Activated CD4-positive, alpha-beta T cell treated with anti-CD3 and anti-CD28 coated beads, Interleukin-2, amount 10 ng/mL, durations not matched to agents 24 days and 14 days (primary cell): ENCODE data around the gene IQCF6. TPM values are rescaled to one million over a fixed set of nuclear protein-coding genes. Genes with fewer than 3 reads are reported as not detected.

Experiments used
- DNase-seq: peaks from one replicate; pipeline ENCODE4 v3.0.0; 2022
- H3K27ac Mint-ChIP-seq: one replicate; pipeline ENCODE4 v1.8.0; 2022; ENCODE audit warnings: mild to moderate bottlenecking, mixed read lengths
- H3K27me3 Mint-ChIP-seq: one replicate; pipeline ENCODE4 v1.8.0; 2022; ENCODE audit warnings: mixed read lengths
- H3K36me3 Mint-ChIP-seq: one replicate; pipeline ENCODE4 v1.8.0; 2022; ENCODE audit warnings: low read depth, mild to moderate bottlenecking, mixed read lengths
- H3K4me1 Mint-ChIP-seq: one replicate; pipeline ENCODE4 v1.8.0; 2021; ENCODE audit warnings: mixed read lengths
- H3K4me3 Mint-ChIP-seq: one replicate; pipeline ENCODE4 v1.8.0; 2022; ENCODE audit warnings: mild to moderate bottlenecking, moderate library complexity, mixed read lengths
- H3K9me3 Mint-ChIP-seq: one replicate; pipeline ENCODE4 v1.8.0; 2021; ENCODE audit warnings: mixed read lengths
- intact Hi-C: fragments of 100-400 bp; cut with micrococcal nuclease; formaldehyde crosslinking; loops from one replicate; pipeline ENCODE4 v1.15.1; 2023
- total RNA-seq: library from RNA; stranded (reverse); gene quantifications from 2 replicates; pipeline ENCODE4 v1.2.3, GENCODE V29; 2022

Gene IQCF6
- not detected in 2 replicates for total RNA-seq

GRCh38 chr3:51779137-51779536, at the start of gene IQCF6:
IQCF6 (minus strand) TSS chr3:51779237; CDS start chr3:51779224, 13 bp downstream.
- no peaks in the 10 kb centered on the region for H3K36me3 Mint-ChIP-seq
- no peaks in the 10 kb centered on the region for H3K9me3 Mint-ChIP-seq
- H3K4me1 Mint-ChIP-seq = no peaks in the 10 kb centered on the region
- no peak for DNase-seq
- H3K27ac Mint-ChIP-seq = no peak within 1 kb of the TSS
- no peak within 1 kb of the TSS for H3K4me3 Mint-ChIP-seq
- intact Hi-C loops = no loop called here
- peaks cover 8% of the 10 kb centered on the region for H3K27me3 Mint-ChIP-seq

GRCh38 chr3:51828297-51828696, 49.3 kb upstream of the IQCF6 start:
- peaks cover 12% of the 10 kb centered on the region for H3K9me3 Mint-ChIP-seq
- no peaks in the 10 kb centered on the region for H3K4me1 Mint-ChIP-seq
- DNase-seq = no peak
- no peak overlapping the region for H3K27ac Mint-ChIP-seq
- no peak overlapping the region for H3K4me3 Mint-ChIP-seq
- peaks cover 4% of the 10 kb centered on the region for H3K36me3 Mint-ChIP-seq
- peaks cover 27% of the 10 kb centered on the region for H3K27me3 Mint-ChIP-seq
- intact Hi-C loops = no loop called here

- Mint-ChIP-seq H3K4me1 (peaks cover 3% of the 10 kb centered on the region), H3K36me3 (no peaks in the 10 kb centered on the region), H3K9me3 (peaks cover 4% of the 10 kb centered on the region), H3K27me3 (peaks cover 19% of the 10 kb centered on the region), H3K27ac (no peak overlapping the region), H3K4me3 (no peak overlapping the region)
- intact Hi-C loops = no loop called here
- no peak for DNase-seq
Observed at GRCh38 chr3:51819709-51820406, 40.8 kb upstream of the IQCF6 start.

GRCh38 chr3:51819151-51819550, 40.1 kb upstream of the IQCF6 start:
- peaks cover 3% of the 10 kb centered on the region for H3K4me1 Mint-ChIP-seq
- no peak overlapping the region for H3K27ac Mint-ChIP-seq
- H3K4me3 Mint-ChIP-seq = no peak overlapping the region
- DNase-seq = no peak
- no peaks in the 10 kb centered on the region for H3K36me3 Mint-ChIP-seq
- H3K9me3 Mint-ChIP-seq = peaks cover 4% of the 10 kb centered on the region
- H3K27me3 Mint-ChIP-seq = peaks cover 16% of the 10 kb centered on the region
- intact Hi-C loops = no loop called here

GRCh38 chr3:51817375-51817774, 38.3 kb upstream of the IQCF6 start:
- intact Hi-C loops = no loop called here
- Mint-ChIP-seq H3K4me1 (peaks cover 3% of the 10 kb centered on the region), H3K9me3 (peaks cover 4% of the 10 kb centered on the region), H3K27me3 (peaks cover 10% of the 10 kb centered on the region), H3K36me3 (no peaks in the 10 kb centered on the region), H3K4me3 (no peak overlapping the region), H3K27ac (no peak overlapping the region)
- no peak for DNase-seq

GRCh38 chr3:51816723-51817122, 37.7 kb upstream of the IQCF6 start:
- Mint-ChIP-seq H3K4me3 (no peak overlapping the region), H3K27me3 (peaks cover 9% of the 10 kb centered on the region), H3K4me1 (peaks cover 3% of the 10 kb centered on the region), H3K27ac (no peak overlapping the region), H3K36me3 (no peaks in the 10 kb centered on the region), H3K9me3 (peaks cover 2% of the 10 kb centered on the region)
- intact Hi-C loops = no loop called here
- no peak for DNase-seq

- Mint-ChIP-seq H3K27me3 (peaks cover 7% of the 10 kb centered on the region), H3K4me1 (peaks cover under 1% of the 10 kb centered on the region), H3K9me3 (no peaks in the 10 kb centered on the region), H3K27ac (no peak overlapping the region), H3K36me3 (no peaks in the 10 kb centered on the region), H3K4me3 (no peak overlapping the region)
- intact Hi-C loops = no loop called here
- DNase-seq = no peak
Observed at GRCh38 chr3:51815614-51816013, 36.6 kb upstream of the IQCF6 start.

- intact Hi-C loops = no loop called here
- no peak overlapping the region for H3K4me3 Mint-ChIP-seq
- H3K9me3 Mint-ChIP-seq = no peaks in the 10 kb centered on the region
- no peaks in the 10 kb centered on the region for H3K4me1 Mint-ChIP-seq
- no peak overlapping the region for H3K27ac Mint-ChIP-seq
- no peak for DNase-seq
- H3K27me3 Mint-ChIP-seq = peaks cover 7% of the 10 kb centered on the region
- H3K36me3 Mint-ChIP-seq = no peaks in the 10 kb centered on the region
Observed at GRCh38 chr3:51814034-51814433, 35.0 kb upstream of the IQCF6 start.

GRCh38 chr3:51813539-51813938, 34.5 kb upstream of the IQCF6 start:
- H3K9me3 Mint-ChIP-seq = no peaks in the 10 kb centered on the region
- H3K4me1 Mint-ChIP-seq = no peaks in the 10 kb centered on the region
- intact Hi-C loops = no loop called here
- no peak for DNase-seq
- no peak overlapping the region for H3K27ac Mint-ChIP-seq
- H3K36me3 Mint-ChIP-seq = no peaks in the 10 kb centered on the region
- no peak overlapping the region for H3K4me3 Mint-ChIP-seq
- peaks cover 7% of the 10 kb centered on the region for H3K27me3 Mint-ChIP-seq

GRCh38 chr3:51808934-51809333, 29.9 kb upstream of the IQCF6 start:
- H3K9me3 Mint-ChIP-seq = no peaks in the 10 kb centered on the region
- intact Hi-C loops = no loop called here
- peaks cover 4% of the 10 kb centered on the region for H3K4me1 Mint-ChIP-seq
- H3K4me3 Mint-ChIP-seq = no peak overlapping the region
- no peak overlapping the region for H3K27ac Mint-ChIP-seq
- peaks cover 3% of the 10 kb centered on the region for H3K27me3 Mint-ChIP-seq
- H3K36me3 Mint-ChIP-seq = no peaks in the 10 kb centered on the region
- no peak for DNase-seq

GRCh38 chr3:51802106-51802703, 23.2 kb upstream of the IQCF6 start:
- DNase-seq = no peak
- H3K36me3 Mint-ChIP-seq = no peaks in the 10 kb centered on the region
- no peaks in the 10 kb centered on the region for H3K9me3 Mint-ChIP-seq
- H3K4me1 Mint-ChIP-seq = peaks cover 31% of the 10 kb centered on the region
- no peak overlapping the region for H3K4me3 Mint-ChIP-seq
- intact Hi-C loops = no loop called here
- peaks cover 3% of the 10 kb centered on the region for H3K27me3 Mint-ChIP-seq
- H3K27ac Mint-ChIP-seq = no peak overlapping the region

GRCh38 chr3:51800750-51801125, 21.7 kb upstream of the IQCF6 start:
- H3K36me3 Mint-ChIP-seq = no peaks in the 10 kb centered on the region
- DNase-seq = no peak
- intact Hi-C loops = loop anchor here (1.0 to 2.0 kb wide), 2 partner anchors 81 to 298 kb away; no protein-coding TSS in a partner anchor
- H3K27me3 Mint-ChIP-seq = peaks cover 6% of the 10 kb centered on the region
- H3K4me1 Mint-ChIP-seq = peaks cover 42% of the 10 kb centered on the region
- no peak overlapping the region for H3K27ac Mint-ChIP-seq
- no peaks in the 10 kb centered on the region for H3K9me3 Mint-ChIP-seq
- H3K4me3 Mint-ChIP-seq = no peak overlapping the region

- DNase-seq = peak; percentile 86
- Mint-ChIP-seq H3K36me3 (no peaks in the 10 kb centered on the region), H3K9me3 (no peaks in the 10 kb centered on the region), H3K4me3 (no peak overlapping the region), H3K4me1 (peaks cover 42% of the 10 kb centered on the region), H3K27me3 (peaks cover 9% of the 10 kb centered on the region), H3K27ac (no peak overlapping the region)
- intact Hi-C loops = loop anchor here (1.0 to 10.0 kb wide), 3 partner anchors 81 to 415 kb away; partner anchors contain the start of gene MANF
Observed at GRCh38 chr3:51799879-51800749, 21.1 kb upstream of the IQCF6 start.

GRCh38 chr3:51798411-51798963, 19.4 kb upstream of the IQCF6 start:
- H3K4me1 Mint-ChIP-seq = peaks cover 37% of the 10 kb centered on the region
- no peak overlapping the region for H3K27ac Mint-ChIP-seq
- H3K27me3 Mint-ChIP-seq = peaks cover 9% of the 10 kb centered on the region
- intact Hi-C loops = loop anchor here (10.0 kb wide), 1 partner anchor 414 kb away; the partner anchor contains the start of gene MANF
- H3K9me3 Mint-ChIP-seq = no peaks in the 10 kb centered on the region
- peak overlapping the region; percentile 6 for H3K4me3 Mint-ChIP-seq
- no peaks in the 10 kb centered on the region for H3K36me3 Mint-ChIP-seq
- no peak for DNase-seq
